ENCODE data around the gene TRIOBP.

Gene TRIOBP

GRCh38 chr22:37752189-37753087 is 55.6 kb downstream of the TRIOBP start:
- FAIRE-seq = no peak

- no peak for FAIRE-seq
Observed at GRCh38 chr22:37753746-37754145, 56.9 kb downstream of the TRIOBP start.

- no peak for FAIRE-seq
Observed at GRCh38 chr22:37757663-37758062, 60.8 kb downstream of the TRIOBP start.

- FAIRE-seq = no peak
Observed at GRCh38 chr22:37758694-37759093, 61.8 kb downstream of the TRIOBP start.

- FAIRE-seq = no peak
Observed at GRCh38 chr22:37759281-37759680, 62.4 kb downstream of the TRIOBP start.

- FAIRE-seq = no peak
Observed at GRCh38 chr22:37760152-37760551, 63.3 kb downstream of the TRIOBP start.

GRCh38 chr22:37762389-37762836 is 65.6 kb downstream of the TRIOBP start:
- FAIRE-seq = no peak

- FAIRE-seq = no peak
Observed at GRCh38 chr22:37763012-37763411, 66.2 kb downstream of the TRIOBP start.

GRCh38 chr22:37763652-37764051 is 66.8 kb downstream of the TRIOBP start:
- no peak for FAIRE-seq

GRCh38 chr22:37764622-37765021 is 67.8 kb downstream of the TRIOBP start:
- no peak for FAIRE-seq

GRCh38 chr22:37765498-37765897 is 68.7 kb downstream of the TRIOBP start:
- no peak for FAIRE-seq

- no peak for FAIRE-seq
Observed at GRCh38 chr22:37765953-37766576, 69.2 kb downstream of the TRIOBP start.

GRCh38 chr22:37768273-37768672 is 71.4 kb downstream of the TRIOBP start:
- no peak for FAIRE-seq

GRCh38 chr22:37769056-37769455 is 72.2 kb downstream of the TRIOBP start:
- FAIRE-seq = no peak

GRCh38 chr22:37771081-37771480 is 74.2 kb downstream of the TRIOBP start:
- no peak for FAIRE-seq

GRCh38 chr22:37771702-37772427 is 75.0 kb downstream of the TRIOBP start:
- FAIRE-seq = no peak

GRCh38 chr22:37774728-37775127 is 77.9 kb downstream of the TRIOBP start:
- FAIRE-seq = no peak

- no peak for FAIRE-seq
Observed at GRCh38 chr22:37775785-37776638, 79.2 kb downstream of the TRIOBP start.

- no peak for FAIRE-seq
Observed at GRCh38 chr22:37776639-37777005, 79.8 kb downstream of the TRIOBP start.

- FAIRE-seq = no peak
Observed at GRCh38 chr22:37777122-37777687, 80.4 kb downstream of the TRIOBP start.

GRCh38 chr22:37778370-37779009 is 81.6 kb downstream of the TRIOBP start:
- FAIRE-seq = no peak
